ENCODE measurements around the gene MMEL1.

The MMEL1 gene

DNA sequence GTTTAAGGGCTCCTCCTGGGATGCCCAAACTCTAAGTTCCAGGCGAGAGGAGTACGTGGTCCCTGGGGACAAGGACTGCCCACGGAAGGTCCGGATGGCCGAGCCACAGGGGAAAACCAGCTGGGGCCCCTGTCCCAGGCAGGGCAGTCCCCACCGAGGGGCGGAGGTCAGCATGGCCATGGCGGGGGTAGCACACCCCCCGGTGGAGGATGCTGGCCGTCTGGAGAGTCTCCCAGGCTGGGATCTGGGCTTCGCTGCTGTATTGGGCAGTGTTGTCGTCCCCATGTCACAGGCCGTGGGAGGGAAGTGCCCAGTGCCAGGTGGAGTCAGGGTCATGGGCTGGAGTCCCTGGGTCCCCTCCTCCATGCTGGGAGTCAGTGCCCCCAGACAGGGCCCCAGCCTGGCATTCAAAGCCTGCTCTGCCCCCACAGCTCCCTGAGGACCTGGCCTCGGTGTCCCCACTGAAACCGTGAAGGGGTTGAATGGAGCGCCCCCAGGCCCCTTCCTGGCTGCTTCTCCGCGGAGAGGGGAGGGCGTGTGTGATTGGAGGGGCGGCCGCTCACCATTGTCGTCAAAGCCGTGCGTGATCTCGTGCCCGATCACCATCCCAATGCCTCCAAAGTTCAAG is 39.5 kb downstream of the MMEL1 start:
- no peak for DNase-seq (ENCODE audit: extremely low read depth in 1 of 2, low read depth in 1 of 2)

DNA sequence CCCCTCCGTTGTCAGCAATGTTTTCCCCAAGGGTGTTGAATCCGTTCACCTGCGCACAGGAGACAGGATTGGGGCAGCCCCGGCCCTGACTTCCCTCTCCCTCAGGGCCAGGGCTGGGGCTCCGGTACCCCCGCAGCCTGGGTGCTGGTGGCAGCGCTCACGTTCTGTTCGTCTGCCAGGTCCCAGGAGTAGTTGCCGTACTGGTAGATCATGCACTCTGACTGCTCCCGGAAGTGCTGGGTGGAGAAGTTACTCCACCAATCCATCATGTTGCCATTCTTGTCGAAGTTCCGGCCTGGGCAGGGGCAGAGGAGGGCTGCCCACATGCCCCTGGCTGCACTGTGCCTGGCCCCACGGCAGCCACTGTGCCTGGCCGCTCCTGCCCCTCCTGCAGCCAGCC is 40.1 kb downstream of the MMEL1 start:
- DNase-seq (ENCODE audit: extremely low read depth in 1 of 2, low read depth in 1 of 2), result no peak

DNA sequence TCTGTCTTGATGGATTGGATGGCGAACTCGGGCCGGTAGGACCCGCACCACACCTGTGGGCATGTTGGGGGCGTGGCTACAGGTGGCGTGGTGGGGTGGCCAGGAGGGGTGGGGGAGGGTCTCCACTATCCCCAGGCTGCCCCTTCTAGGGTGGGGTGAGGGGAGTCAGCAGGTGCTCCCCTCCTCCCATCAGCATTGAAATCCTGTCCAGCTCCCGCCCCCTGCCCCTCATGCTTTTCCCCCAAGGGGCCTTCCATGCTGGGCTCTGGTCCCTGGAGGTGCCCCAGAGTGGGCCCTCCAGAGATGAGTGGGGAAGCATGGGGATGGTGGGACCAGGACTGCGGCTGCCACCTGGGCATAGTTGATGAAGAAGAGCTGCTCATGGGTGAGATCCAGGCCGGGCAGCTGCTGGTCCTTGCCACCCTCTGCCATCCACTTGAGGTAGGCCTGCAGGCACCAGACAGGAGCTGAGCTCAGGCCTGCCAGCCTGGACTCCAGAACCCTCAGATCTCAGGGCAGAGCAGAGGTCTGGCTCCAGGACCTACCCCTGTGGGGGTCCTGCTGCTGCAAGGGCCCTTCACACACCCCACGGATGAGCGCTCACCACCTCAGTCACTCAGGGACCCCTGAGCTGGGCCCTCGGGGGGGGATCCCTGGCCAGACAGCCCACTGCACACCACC is 41.1 kb downstream of the MMEL1 start:
- no peak for DNase-seq (ENCODE audit: extremely low read depth in 1 of 2, low read depth in 1 of 2)

DNA sequence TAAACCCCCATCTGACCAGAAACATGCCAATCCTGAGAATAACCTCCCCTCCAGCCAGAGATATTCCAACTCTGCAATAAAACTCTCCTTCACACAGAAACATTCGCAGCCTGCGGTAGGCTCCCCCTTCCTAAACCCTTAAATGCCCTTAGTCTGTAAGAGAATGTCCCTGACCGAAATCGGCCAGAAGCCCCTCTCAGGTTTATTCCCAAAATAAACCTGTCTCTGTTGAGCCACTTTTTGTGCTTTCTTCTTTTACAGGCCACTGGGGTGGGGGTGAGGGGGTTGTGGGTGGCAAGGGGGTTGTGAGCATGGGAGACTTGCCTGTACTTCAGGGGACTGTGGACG is 41.6 kb downstream of the MMEL1 start:
- DNase-seq (ENCODE audit: extremely low read depth in 1 of 2, low read depth in 1 of 2), result no peak

DNA sequence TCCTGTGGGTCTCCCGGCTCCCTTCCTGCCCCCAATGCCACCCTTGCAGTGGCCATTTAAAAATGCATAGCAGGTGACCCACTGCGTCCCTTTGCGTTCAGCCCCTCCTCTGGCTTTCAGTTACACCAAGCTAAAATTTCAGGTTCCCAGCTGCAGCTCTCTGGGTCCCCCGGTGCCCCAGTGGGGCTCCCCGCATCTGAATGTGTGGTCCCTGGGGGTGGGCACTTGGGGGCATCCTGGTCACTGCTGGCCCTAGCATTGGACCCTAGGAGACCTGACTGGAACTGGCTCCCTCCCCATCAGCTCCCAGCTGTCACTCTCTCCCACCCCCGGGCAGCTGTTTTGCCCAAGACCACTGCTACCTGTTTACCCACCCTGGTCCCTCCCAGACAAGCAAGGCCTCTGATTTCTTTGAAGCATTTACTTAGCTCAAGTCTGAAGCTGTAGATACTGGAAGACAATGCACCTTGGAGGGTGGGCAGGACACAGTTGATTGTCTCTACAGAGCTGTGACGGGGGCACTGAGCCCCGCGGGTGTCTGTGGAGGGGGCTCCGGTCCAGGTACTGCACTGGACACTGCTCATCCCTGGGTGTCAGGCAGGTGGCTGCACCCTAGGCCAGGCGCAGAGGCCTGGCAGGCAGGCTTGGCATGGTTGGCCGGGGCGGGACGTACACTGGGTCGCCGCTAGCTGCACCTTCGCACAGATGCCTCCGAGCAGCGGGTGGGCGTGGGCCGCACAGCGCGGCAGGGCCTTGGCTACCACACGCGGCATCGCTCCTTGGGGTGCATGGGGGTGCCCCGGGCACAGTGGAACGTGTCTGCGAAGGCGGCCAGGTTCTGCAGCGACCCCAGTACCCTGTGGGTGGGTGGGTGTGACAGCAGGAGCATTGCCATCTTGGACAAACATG is 42.3 kb downstream of the MMEL1 start:
- DNase-seq (ENCODE audit: extremely low read depth in 1 of 2, low read depth in 1 of 2), result no peak

DNA sequence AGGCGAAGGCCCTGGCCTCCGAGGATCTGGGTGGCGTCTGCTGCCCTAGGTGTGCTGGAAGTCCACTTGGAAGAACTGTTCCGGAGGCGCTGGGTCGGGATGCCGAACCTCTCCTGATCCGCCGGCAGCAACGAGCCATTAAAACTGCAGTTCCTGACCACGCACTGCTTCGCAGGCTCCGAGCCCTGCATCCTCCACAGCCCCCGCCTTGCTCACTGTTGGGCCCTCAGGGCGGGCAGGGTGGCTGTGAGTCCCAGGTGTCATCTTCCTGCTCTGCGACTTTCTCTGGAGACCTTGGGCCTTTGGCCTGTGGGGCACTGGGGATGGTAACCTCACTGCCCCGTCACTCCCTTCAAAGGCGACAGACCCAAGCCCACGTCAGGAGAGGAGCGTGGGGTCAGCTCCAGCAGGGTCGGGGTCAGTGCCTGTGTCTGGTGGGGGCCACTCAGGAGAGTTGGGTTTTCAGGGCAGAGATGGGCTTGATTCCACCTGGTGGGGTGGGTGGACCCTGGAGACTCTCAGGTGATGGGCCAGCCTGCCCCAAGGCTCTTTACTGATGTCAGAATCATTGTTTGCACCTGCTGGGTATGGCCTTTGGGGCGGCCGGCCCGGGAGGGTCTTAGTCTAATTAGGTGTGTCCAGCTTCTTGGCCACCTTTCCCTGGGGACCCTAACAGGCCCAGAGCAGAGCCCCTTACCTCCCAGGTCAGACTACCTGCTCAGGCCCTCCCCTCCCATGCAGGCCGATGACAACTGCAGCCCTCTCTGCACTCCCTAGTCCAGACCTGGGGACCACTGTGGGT is 43.2 kb downstream of the MMEL1 start:
- no peak for DNase-seq (ENCODE audit: extremely low read depth in 1 of 2, low read depth in 1 of 2)

DNA sequence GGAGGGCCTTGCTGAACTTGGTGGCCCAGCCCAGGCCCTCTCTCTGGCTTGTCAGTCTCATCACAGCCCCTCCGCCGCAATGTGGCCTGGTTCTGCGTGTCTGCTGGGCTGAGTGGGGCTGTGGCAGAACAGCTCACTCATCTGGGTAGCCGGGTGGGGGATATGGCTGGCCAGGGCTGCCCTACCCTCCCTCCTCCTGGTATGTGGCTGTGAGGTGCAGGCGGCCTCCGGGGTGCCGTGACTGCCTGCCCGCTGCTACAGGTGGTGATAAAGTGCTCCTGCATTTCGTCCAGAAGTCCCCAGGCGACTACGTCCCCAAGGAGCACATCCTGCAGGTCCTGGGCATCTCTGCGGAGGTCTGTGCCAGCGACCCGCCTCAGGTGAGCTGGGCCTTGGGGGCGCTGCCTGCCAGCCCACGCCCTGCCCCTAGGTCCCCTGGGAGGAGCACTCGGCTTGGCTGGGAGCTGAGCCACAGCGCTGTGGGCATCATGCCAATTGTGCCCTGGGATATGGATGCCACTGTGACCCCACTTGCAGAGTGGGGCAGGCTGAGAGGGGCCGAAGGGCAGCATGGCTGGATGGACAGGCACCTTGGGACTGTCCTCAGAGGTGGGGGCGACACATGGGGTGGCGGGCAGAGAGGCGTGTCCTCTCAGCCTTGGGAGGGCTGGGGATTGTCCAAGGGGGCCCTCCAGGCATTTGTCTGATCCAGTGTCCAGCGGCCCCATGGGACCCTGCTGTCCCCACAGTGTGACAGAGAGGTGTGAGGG is 44.0 kb downstream of the MMEL1 start:
- no peak for DNase-seq (ENCODE audit: extremely low read depth in 1 of 2, low read depth in 1 of 2)

DNA sequence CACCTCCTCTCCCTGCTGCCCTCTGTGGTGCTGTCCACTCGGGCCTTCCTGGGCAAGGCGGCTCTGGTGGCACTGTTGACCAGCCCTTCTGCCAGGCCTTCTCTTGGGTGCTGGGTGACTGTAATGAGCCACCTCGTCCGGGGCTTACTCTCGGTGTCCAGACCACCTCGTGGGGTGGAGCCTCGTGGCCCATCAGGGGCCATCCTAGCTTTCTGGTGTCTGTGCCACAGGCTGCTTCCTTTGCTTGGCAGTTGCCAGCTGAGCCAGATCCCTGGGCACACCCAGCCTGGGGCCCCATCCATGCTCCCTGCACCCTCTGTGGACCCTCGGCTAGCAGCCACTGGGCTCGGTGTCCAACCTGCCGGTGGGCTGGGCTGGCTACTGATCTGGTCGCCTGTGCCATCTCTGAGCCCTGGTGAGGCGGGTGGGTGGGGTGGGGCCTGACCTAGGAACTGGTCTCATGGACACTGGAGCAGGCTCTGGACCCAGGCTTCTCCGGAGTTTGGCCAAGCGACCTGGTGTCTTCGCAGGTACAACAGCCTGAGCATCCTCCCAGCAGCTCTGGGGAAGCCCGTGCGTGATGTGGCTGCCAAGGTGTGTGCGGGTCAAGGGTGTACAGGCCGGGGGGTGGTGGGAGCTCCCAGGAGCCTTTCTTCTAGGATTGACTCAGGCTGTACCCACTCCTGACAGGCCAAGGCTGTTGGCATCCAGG is 44.8 kb downstream of the MMEL1 start:
- DNase-seq (ENCODE audit: extremely low read depth in 1 of 2, low read depth in 1 of 2), result no peak

DNA sequence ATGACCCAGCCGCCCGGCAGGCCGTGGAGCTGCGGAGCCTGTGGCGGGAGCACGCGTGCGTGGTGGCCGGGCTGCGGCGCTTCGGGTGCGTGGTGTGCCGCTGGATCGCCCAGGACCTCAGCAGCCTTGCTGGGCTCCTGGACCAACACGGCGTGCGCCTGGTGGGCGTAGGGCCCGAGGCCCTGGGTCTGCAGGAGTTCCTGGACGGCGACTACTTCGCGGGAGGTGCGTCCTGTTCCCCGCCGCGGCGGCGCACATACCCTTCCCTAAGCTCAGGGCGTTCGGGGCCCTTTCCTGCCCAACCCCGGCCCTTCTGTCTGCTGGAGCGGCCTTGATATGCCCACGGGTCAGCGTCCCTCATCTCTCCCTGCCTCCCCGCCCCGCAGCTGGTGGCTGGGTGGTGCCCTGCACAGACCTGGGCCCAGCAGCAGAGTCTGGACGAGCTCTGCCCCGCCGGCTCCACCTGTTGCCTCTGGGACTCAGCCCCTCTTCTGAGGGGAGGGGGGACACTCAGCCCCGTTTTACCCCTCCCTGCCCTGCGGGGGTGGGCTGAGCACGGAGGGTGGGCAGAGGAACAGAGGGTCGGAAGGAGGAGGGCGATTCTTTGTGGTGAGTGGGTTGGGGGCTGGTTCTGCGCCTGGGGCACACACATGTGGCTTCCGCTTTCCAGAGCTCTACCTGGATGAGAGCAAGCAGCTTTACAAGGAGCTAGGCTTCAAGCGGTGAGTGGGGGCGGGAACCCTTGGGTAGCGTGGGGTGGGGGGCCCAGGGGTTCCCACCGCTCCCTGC is 45.6 kb downstream of the MMEL1 start:
- no peak for DNase-seq (ENCODE audit: extremely low read depth in 1 of 2, low read depth in 1 of 2)

DNA sequence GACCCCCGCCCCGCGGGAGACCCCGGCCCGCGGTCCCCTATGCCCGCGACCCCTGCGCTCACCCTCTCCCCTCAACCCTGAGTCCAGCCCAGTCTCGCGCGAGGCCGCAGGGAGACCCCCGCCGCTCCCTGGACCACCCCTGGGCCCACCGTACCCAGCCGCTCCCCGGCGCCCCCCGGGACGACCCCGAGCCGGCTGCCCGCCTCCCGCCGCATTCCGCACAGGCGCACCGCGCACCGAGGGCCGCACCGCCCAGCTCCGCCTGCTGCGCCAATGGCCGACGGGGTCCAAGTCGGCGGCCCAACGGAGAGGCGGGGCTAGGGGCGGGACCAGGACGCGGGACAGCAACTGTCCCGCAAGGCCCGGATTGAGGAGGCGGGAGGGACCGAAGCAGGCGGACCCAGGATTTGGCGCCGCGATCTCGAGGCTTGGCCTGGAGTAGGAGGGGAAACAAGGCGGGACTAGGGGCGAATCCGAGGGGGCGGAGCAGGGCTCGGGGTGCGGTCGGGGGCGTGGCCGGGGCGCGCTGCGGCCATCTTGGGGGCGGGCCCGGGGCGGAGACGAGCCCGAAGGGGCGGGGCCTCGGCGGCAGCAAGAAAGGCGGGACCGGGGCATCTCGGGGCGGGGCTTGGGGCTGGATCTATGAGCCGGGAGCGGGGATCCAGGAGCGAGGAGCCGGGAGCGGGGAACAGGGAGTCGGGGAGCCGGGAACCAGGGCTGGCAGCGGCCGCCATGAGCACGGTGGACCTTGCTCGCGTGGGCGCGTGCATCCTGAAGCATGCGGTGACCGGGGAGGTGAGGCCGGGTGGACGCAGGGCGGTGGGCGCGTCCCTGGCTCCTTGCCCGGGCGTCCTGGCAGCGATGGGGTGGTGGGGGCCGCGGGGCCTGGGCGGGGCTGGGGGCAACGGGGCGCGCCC is 46.4 kb downstream of the MMEL1 start, which contains the start of gene PRXL2B:
PRXL2B (plus strand) TSS at position 624 of the 917 bp plus-strand sequence; CDS start at position 733, 109 bp downstream.
- peak; percentile 83 to 98 for DNase-seq (ENCODE audit: extremely low read depth in 1 of 2, low read depth in 1 of 2)

DNA sequence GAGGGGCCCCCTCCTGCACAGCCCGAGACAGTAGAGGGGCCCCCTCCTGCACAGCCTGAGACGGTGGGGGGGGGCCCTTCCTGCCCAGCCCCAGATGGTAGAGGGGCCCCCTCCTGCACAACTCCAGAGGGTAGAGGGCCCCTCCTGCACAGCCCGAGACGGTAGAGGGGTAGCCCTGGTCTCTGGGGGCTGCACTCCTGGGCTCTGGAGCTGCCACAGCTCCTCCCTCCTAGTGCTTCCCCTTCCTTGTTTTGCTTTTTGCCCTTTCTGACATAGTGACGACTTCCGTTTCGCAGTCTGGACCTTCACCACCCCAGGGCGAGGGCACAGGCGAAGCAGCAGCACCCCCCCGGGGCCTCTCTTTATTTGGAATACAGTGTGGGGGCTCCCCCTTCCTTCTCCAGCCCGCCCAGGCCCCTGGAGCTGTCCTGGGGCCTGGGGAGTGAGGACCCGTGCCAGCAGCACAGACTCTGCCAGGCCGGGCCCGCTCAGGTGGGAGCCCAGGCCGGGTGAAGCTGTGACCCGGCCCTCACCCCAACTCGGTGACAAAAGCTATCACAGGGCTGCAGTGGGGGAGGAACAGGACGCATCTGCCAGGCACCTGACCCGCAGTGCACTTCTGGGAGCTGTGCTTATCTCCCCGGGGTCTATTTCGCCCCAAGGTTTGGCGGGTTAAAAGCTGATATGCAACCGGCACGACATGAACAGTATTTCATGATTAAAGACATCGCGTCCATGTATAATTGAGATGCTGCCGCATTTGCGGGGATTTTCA is 47.3 kb downstream of the MMEL1 start:
- peak; percentile 47 to 53 for DNase-seq (ENCODE audit: extremely low read depth in 1 of 2, low read depth in 1 of 2)

DNA sequence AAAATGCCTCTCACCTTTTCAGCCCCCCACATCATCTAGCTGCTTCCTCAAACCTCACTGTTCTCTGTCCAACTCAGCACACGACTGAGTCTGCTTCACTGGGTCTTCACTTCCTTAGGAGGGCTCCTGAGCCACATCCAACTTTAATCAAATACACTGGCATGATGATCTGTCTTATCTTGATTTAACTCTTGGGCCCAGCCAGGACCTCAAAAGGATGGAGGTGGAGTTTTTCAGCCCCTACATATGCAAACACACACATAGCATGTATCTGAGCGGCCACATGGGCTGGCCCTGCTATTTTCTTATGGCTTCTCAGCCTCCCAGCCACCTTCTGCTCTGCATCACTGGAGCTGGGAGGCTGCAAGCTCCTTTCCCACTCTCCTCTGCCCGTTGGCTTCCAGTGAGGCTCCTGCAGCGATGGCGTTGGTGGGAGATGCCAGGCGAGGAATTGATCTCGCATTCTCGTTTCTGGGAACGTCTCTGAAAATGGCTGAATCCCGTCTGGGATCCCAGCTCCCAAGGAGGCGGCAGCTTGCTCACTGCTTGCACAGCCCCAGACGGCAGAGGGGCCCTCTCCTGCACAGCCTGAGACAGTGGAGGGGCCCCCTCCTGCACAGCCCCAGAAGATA is 48.0 kb downstream of the MMEL1 start:
- DNase-seq (ENCODE audit: extremely low read depth in 1 of 2, low read depth in 1 of 2), result no peak

DNA sequence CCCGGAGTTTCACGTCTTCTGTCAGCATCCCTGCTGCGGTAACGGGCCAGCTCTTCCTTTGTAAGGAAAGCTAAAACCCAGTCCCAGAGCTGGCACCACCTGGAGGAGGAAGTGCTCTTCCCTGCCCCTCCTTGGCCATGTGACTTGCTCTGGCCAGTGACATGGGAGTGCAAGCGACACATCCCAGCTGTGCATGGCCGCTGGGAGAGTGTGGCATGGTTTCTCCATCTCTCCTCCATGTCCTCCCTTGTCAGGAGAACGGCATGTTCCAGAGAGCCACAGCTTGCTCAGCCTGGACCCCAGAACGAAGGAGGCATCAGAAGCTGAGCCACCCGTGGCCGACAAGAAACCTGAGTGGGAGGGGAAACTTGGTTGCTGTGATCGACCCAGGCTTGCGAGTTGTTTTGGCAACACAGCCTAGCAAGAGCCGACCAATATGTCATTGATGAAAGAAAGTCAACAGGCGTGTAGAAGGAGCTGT is 48.9 kb downstream of the MMEL1 start:
- DNase-seq (ENCODE audit: extremely low read depth in 1 of 2, low read depth in 1 of 2), result no peak

DNA sequence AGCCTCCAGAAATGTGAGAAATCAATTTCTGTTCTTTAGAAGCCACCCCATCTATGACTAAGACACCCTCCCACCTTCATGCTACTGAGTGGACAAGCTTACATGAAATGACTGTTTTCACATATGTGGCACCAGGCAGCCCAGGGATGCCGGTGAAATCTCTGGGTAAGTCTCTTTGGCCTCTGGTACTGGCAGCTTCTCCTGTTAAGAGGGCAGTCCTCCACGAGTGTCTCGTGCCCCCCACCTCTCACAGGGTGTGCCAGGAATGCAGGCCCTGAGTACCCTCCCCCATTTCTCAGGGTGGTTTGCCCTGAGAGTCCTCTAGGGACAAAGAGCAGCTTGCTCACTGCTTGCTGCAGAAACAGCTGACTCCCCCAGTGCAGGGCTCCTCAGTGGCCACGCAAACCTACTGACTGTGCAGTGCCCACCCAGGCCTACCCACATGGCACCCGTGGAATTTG is 49.5 kb downstream of the MMEL1 start:
- no peak for DNase-seq (ENCODE audit: extremely low read depth in 1 of 2, low read depth in 1 of 2)

DNA sequence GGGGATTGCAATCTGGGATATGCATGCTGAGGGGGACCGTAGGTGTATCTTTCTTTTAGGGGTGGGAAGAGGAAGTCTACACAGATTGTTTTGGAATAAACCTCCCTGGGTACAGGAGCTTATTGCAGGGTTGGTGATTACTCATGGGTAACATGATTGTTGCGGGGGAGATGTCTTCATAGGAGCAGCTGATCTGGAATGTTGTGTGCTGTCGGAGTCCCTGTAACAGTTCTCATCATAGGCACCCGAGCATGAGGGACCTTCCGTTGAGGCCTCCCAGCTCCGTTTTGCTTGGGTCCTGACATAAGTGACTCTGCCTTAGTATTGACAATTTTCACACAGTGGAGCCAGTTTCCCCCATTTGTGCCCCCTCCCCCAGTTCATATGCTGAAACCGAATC is 50.4 kb downstream of the MMEL1 start:
- no peak for DNase-seq (ENCODE audit: extremely low read depth in 1 of 2, low read depth in 1 of 2)

DNA sequence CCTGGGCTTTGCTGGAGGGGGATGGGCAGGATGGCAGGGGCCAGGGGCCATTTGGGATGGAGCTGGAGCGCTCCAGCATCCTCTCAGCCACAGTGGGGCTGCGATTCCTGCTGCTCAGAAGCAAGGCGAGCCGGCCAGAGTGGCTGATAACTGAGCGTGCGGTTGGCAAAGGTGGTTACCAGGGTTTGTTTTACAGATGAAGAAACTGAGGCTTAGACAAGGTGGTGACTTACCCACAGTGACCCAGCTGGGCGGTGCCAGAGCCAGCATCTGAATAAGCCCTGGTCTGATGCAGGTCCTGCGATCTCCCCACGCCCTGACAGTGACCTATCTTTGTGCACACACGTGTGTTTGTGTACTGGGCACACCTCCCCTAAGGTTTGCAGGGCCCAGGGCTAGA is 52.1 kb downstream of the MMEL1 start:
- DNase-seq (ENCODE audit: extremely low read depth in 1 of 2, low read depth in 1 of 2), result no peak

Data from activated CD8-positive, alpha-beta memory T cell treated with anti-CD3 and anti-CD28 coated beads for 1 hour (primary cell).